H9 (cell line): Measurements from ENCODE around the gene SARS1. TPM values are rescaled to one million over a fixed set of nuclear protein-coding genes. Genes with fewer than 3 reads are reported as not detected.

Experiments used
- DNase-seq: peaks from one replicate; pipeline ENCODE4 v3.0.0-alpha.2; 2017
- H2AFZ ChIP-seq: one replicate; pipeline ENCODE4 v1.6.1; 2013; ENCODE audit warnings: mild to moderate bottlenecking, low read length, control low read depth, moderate library complexity
- H2AK5ac ChIP-seq: 2 replicates; pipeline ENCODE4 v1.6.1; 2013; ENCODE audit warnings: low read length, control low read depth, mixed read lengths; ENCODE audit not compliant: insufficient read length
- H2BK120ac ChIP-seq: one replicate; pipeline ENCODE4 v1.6.1; 2013; ENCODE audit warnings: low read depth, mild to moderate bottlenecking, low read length, control low read depth, inconsistent platforms; ENCODE audit not compliant: poor library complexity, severe bottlenecking
- H2BK12ac ChIP-seq: 2 replicates; pipeline ENCODE4 v1.6.1; 2013; ENCODE audit warnings: low read length, control low read depth, mixed read lengths, low read depth; ENCODE audit not compliant: insufficient read length
- H2BK15ac ChIP-seq: 2 replicates; pipeline ENCODE4 v1.6.1; 2013; ENCODE audit warnings: low read depth, low read length, control low read depth
- H2BK20ac ChIP-seq: one replicate; pipeline ENCODE4 v1.6.1; 2013; ENCODE audit warnings: low read depth, mild to moderate bottlenecking, low read length, control low read depth, inconsistent platforms; ENCODE audit not compliant: poor library complexity, severe bottlenecking
- H2BK5ac ChIP-seq: 2 replicates; pipeline ENCODE4 v1.6.1; 2013; ENCODE audit warnings: low read length, control low read depth, mixed read lengths; ENCODE audit not compliant: insufficient read length
- H3K14ac ChIP-seq: 2 replicates; pipeline ENCODE4 v1.6.1; 2013; ENCODE audit warnings: low read length, control low read depth; ENCODE audit not compliant: insufficient read depth
- H3K18ac ChIP-seq: 2 replicates; pipeline ENCODE4 v1.6.1; 2013; ENCODE audit warnings: low read depth, mild to moderate bottlenecking, mixed read lengths, low read length, control low read depth; ENCODE audit not compliant: insufficient read length
- H3K23ac ChIP-seq: 2 replicates; pipeline ENCODE4 v1.6.1; 2013; ENCODE audit warnings: low read length, control low read depth, mixed read lengths, low read depth; ENCODE audit not compliant: insufficient read length
- H3K23me2 ChIP-seq: 2 replicates; pipeline ENCODE4 v1.6.1; 2013; ENCODE audit warnings: low read depth, mild to moderate bottlenecking, mixed read lengths, low read length, control low read depth; ENCODE audit not compliant: insufficient read length, poor library complexity, severe bottlenecking
- H3K27ac ChIP-seq: 2 replicates; pipeline ENCODE4 v1.5.1; 2013; ENCODE audit warnings: low read length, control low read depth, mixed read lengths, low read depth; ENCODE audit not compliant: insufficient read length
- H3K27me3 ChIP-seq: 2 replicates; pipeline ENCODE4 v1.6.1; 2013; ENCODE audit warnings: low read length, control low read depth, inconsistent platforms; ENCODE audit not compliant: insufficient read depth
- H3K4ac ChIP-seq: 2 replicates; pipeline ENCODE4 v1.6.1; 2013; ENCODE audit warnings: low read depth, mild to moderate bottlenecking, control low read depth, inconsistent platforms, low read length, moderate library complexity
- H3K4me1 ChIP-seq: 2 replicates; pipeline ENCODE4 v1.6.1; 2013; ENCODE audit warnings: low read length, control low read depth, inconsistent platforms; ENCODE audit not compliant: insufficient read depth
- H3K4me2 ChIP-seq: 2 replicates; pipeline ENCODE4 v1.6.1; 2013; ENCODE audit warnings: low read length, control low read depth, mixed read lengths; ENCODE audit not compliant: insufficient read length, insufficient read depth
- H3K56ac ChIP-seq: 2 replicates; pipeline ENCODE4 v1.6.1; 2013; ENCODE audit warnings: low read depth, mild to moderate bottlenecking, mixed read lengths, low read length, control low read depth; ENCODE audit not compliant: insufficient read length
- H3K79me1 ChIP-seq: 2 replicates; pipeline ENCODE4 v1.6.1; 2013; ENCODE audit warnings: low read depth, mild to moderate bottlenecking, moderate library complexity, low read length, control low read depth, inconsistent platforms; ENCODE audit not compliant: insufficient read depth, poor library complexity, severe bottlenecking
- H3K79me2 ChIP-seq: 2 replicates; pipeline ENCODE4 v1.6.1; 2013; ENCODE audit warnings: low read length, control low read depth, inconsistent platforms; ENCODE audit not compliant: insufficient read depth
- H3K9ac ChIP-seq: 2 replicates; pipeline ENCODE4 v1.6.1; 2013; ENCODE audit warnings: low read length, control low read depth, mixed read lengths; ENCODE audit not compliant: insufficient read length; ENCODE audit errors: extremely low read depth
- H3K9me3 ChIP-seq: one replicate; pipeline ENCODE4 v1.6.1; 2013; ENCODE audit warnings: low read depth, low read length, inconsistent platforms; ENCODE audit not compliant: control insufficient read depth
- H3T11ph ChIP-seq: one replicate; pipeline ENCODE4 v1.6.1; 2013; ENCODE audit warnings: mild to moderate bottlenecking, low read length, control low read depth, inconsistent platforms
- H4K20me1 ChIP-seq: one replicate; pipeline ENCODE4 v1.6.1; 2013; ENCODE audit not compliant: control insufficient read depth, insufficient read length, insufficient read depth
- H4K5ac ChIP-seq: 2 replicates; pipeline ENCODE4 v1.6.1; 2013; ENCODE audit warnings: low read depth, mild to moderate bottlenecking, mixed read lengths, low read length, control low read depth; ENCODE audit not compliant: insufficient read length
- H4K8ac ChIP-seq: replicated peaks from 2 replicates; pipeline ENCODE4 v1.6.1; 2013; ENCODE audit warnings: low read length, control low read depth, mixed read lengths, low read depth; ENCODE audit not compliant: insufficient read length
- H4K91ac ChIP-seq: 2 replicates; pipeline ENCODE4 v1.6.1; 2013; ENCODE audit warnings: low read depth, mild to moderate bottlenecking, moderate library complexity, mixed read lengths, low read length, control low read depth; ENCODE audit not compliant: insufficient read length
- H3K27ac Mint-ChIP-seq, 3 experiments: 2 replicates in 2 of 3; 3 replicates in 1 of 3; pipeline ENCODE4 v1.8.0; 2020 to 2021; ENCODE audit warnings: mixed read lengths in 3 of 3, mild to moderate bottlenecking in 1 of 3, moderate library complexity in 1 of 3
- H3K27me3 Mint-ChIP-seq: 2 replicates; pipeline ENCODE4 v1.8.0; 2021; ENCODE audit warnings: low read depth, mild to moderate bottlenecking, moderate library complexity, mixed read lengths
- H3K36me3 Mint-ChIP-seq, 3 experiments: 2 replicates in 2 of 3; 3 replicates in 1 of 3; pipeline ENCODE4 v1.8.0; 2020 to 2021; ENCODE audit warnings: low read depth in 3 of 3, mixed read lengths in 3 of 3; ENCODE audit not compliant: insufficient read depth in 1 of 3
- H3K4me1 Mint-ChIP-seq, 2 experiments: 2 replicates each; pipeline ENCODE4 v1.8.0; 2020; ENCODE audit warnings: mixed read lengths in 2 of 2
- H3K4me3 Mint-ChIP-seq, 2 experiments: 2 replicates in 1 of 2; 3 replicates in 1 of 2; pipeline ENCODE4 v1.8.0; 2020 to 2021; ENCODE audit warnings: mild to moderate bottlenecking in 2 of 2, mixed read lengths in 2 of 2, moderate library complexity in 1 of 2
- H3K9me3 Mint-ChIP-seq, 2 experiments: 2 replicates in 1 of 2; 3 replicates in 1 of 2; pipeline ENCODE4 v1.8.0; 2020; ENCODE audit warnings: mild to moderate bottlenecking in 2 of 2, mixed read lengths in 2 of 2, moderate library complexity in 1 of 2
- WGBS: extraction: QIAGEN DNeasy Blood & Tissue Kit; methylation state at CpG from one replicate; pipeline ENCODE4 v1.1.7; 2013; ENCODE audit warnings: missing lambda C conversion rate, low lambda C conversion rate, mixed read lengths; ENCODE audit not compliant: insufficient read length; ENCODE audit errors: extremely low coverage; 5-methylcytosine and 5-hydroxymethylcytosine counted together
- total RNA-seq: library from RNA; stranded (reverse); gene quantifications from 2 replicates; pipeline ENCODE4 v1.2.1, GENCODE V29; 2021
- TF ChIP-seq, protein P1 (sequence below): fragments of 200-600 bp; sonication (generic); conservative IDR thresholded peaks from 3 replicates; pipeline ENCODE4 v1.8.0; 2021; ENCODE audit warnings: antibody characterized with exemption, mild to moderate bottlenecking

SARS1 gene
- total RNA-seq, 1 experiment from 2014 or later: 139 TPM

DNA sequence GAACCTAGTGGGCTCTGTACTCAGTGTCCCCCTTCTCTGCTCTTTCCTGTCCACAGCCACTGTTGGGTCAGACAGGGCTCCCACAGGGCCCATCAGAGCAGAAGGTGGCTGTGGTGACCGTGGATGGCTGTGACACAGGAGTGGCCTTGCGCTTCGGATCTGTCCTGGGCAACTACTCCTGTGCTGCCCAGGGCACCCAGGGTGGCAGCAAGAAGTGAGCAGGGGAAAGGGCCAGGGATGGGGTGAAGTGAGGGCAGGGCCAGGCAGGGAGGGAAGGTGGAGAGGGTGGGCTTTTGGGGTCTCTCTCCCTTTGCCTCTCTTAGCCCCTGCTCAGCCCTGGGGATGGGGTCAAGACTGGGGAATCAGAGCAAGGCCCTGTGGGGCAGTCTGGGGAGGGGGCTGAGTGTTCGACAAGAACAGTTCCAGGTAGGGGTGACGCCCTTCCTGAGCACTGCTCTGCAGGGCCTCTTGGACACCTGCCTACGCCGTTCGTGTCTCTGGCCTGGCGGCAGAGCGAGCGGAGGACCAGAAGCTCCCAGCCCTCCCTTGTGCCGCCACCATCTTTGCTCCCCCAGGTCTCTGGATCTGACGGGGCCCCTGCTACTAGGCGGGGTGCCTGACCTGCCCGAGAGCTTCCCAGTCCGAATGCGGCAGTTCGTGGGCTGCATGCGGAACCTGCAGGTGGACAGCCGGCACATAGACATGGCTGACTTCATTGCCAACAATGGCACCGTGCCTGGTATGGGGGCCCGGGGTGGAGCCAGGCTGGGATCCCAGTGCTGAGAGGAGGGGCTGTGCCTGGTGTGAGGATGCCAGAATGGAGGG, 48.7 kb downstream of the SARS1 start:
- H3K9ac ChIP-seq: no peak overlapping the region
- no peak overlapping the region for H4K8ac ChIP-seq
- H3K27ac ChIP-seq: no peak overlapping the region
- H3K27me3 ChIP-seq: no peaks in the 10 kb centered on the region
- H2BK5ac ChIP-seq: no peak overlapping the region
- no peak overlapping the region for H3T11ph ChIP-seq
- no peaks in the 10 kb centered on the region; the same call in 1 of the 2 replicates for H3K4me1 ChIP-seq
- H3K79me2 ChIP-seq: no peaks in the 10 kb centered on the region
- H3K79me1 ChIP-seq: no peaks in the 10 kb centered on the region
- H2BK20ac ChIP-seq: no peak overlapping the region
- TF ChIP-seq, protein P1, sequence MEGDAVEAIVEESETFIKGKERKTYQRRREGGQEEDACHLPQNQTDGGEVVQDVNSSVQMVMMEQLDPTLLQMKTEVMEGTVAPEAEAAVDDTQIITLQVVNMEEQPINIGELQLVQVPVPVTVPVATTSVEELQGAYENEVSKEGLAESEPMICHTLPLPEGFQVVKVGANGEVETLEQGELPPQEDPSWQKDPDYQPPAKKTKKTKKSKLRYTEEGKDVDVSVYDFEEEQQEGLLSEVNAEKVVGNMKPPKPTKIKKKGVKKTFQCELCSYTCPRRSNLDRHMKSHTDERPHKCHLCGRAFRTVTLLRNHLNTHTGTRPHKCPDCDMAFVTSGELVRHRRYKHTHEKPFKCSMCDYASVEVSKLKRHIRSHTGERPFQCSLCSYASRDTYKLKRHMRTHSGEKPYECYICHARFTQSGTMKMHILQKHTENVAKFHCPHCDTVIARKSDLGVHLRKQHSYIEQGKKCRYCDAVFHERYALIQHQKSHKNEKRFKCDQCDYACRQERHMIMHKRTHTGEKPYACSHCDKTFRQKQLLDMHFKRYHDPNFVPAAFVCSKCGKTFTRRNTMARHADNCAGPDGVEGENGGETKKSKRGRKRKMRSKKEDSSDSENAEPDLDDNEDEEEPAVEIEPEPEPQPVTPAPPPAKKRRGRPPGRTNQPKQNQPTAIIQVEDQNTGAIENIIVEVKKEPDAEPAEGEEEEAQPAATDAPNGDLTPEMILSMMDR: no peak
- H4K91ac ChIP-seq: no peak overlapping the region
- no peak overlapping the region for H3K4me2 ChIP-seq
- H3K23ac ChIP-seq: no peak overlapping the region
- no peak overlapping the region for H2BK15ac ChIP-seq
- no peak overlapping the region for H2BK12ac ChIP-seq
- H4K20me1 ChIP-seq: no peaks in the 10 kb centered on the region
- no peak overlapping the region for H3K18ac ChIP-seq
- peaks cover 18 to 32% of the 10 kb centered on the region in 2 experiments for H3K4me1 Mint-ChIP-seq
- H3K27ac Mint-ChIP-seq: peak overlapping the region in 1 of 3 experiments; percentile 83; a peak in 1 of 7 replicates
- no peak overlapping the region for H2BK120ac ChIP-seq
- WGBS: no CpG with 5 or more reads among the region's 22 CpGs
- no peak overlapping the region for H4K5ac ChIP-seq
- H3K9me3 ChIP-seq: no peaks in the 10 kb centered on the region
- no peak overlapping the region for H2AK5ac ChIP-seq
- no peak for DNase-seq
- H3K36me3 Mint-ChIP-seq: peaks cover 6 to 38% (median 25%) of the 10 kb centered on the region in 3 experiments; a peak in 6 of 7 replicates
- H3K56ac ChIP-seq: no peak overlapping the region
- no peak overlapping the region for H3K4ac ChIP-seq
- H3K23me2 ChIP-seq: no peaks in the 10 kb centered on the region
- no peaks in the 10 kb centered on the region for H3K27me3 Mint-ChIP-seq
- no peak overlapping the region for H2AFZ ChIP-seq
- H3K14ac ChIP-seq: no peak overlapping the region
- no peaks in the 10 kb centered on the region for H3K9me3 Mint-ChIP-seq
- no peak overlapping the region for H3K4me3 Mint-ChIP-seq
